Choroid plexus epithelial cell (primary cell): ENCODE data around the gene THSD7A.
"Not testable (repeated sequence)": the region's sequence is repeated elsewhere in the genome, so short reads cannot be mapped to it uniquely, and the experiment has no call there.

Experiments
- DNase-seq: peaks from one replicate; pipeline ENCODE4 v3.0.0-alpha.2; 2010; ENCODE audit warnings: low read depth
- H3K4me3 ChIP-seq: 2 replicates; pipeline ENCODE4 v1.5.1; 2011; ENCODE audit warnings: low read depth, mild to moderate bottlenecking, control low read depth, low read length, moderate library complexity
- CTCF ChIP-seq: conservative IDR thresholded peaks from 2 replicates; pipeline ENCODE4 v1.5.1; 2011; ENCODE audit warnings: low read depth, mild to moderate bottlenecking, control low read depth, inconsistent platforms, low read length, moderate library complexity

Gene THSD7A

GRCh38 chr7:11533229-11533820 lies 298.7 kb downstream of the THSD7A start:
- TF ChIP-seq CTCF = no peak
- no peak overlapping the region for H3K4me3 ChIP-seq
- DNase-seq = no peak

- DNase-seq = no peak
- TF ChIP-seq CTCF = no peak
- H3K4me3 ChIP-seq = no peak overlapping the region
Measured at GRCh38 chr7:11529382-11529781, 302.6 kb downstream of the THSD7A start.

- no peak overlapping the region for H3K4me3 ChIP-seq
- no peak for DNase-seq
- TF ChIP-seq CTCF = no peak
Measured at GRCh38 chr7:11527707-11528106, 304.3 kb downstream of the THSD7A start.

- no peak for TF ChIP-seq CTCF
Measured at GRCh38 chr7:11524476-11525397, 307.3 kb downstream of the THSD7A start.

GRCh38 chr7:11521964-11522499 lies 310.0 kb downstream of the THSD7A start:
- H3K4me3 ChIP-seq, DNase-seq: not testable (repeated sequence)

More at GRCh38 chr7:11524476-11525397, 307.3 kb downstream of the THSD7A start:
- no peak overlapping the region for H3K4me3 ChIP-seq
- peak; percentile 22 for DNase-seq

GRCh38 chr7:11517853-11518252 lies 314.1 kb downstream of the THSD7A start:
- no peak for DNase-seq
- TF ChIP-seq CTCF = no peak
- no peak overlapping the region for H3K4me3 ChIP-seq

GRCh38 chr7:11516328-11516727 lies 315.7 kb downstream of the THSD7A start:
- H3K4me3 ChIP-seq = no peak overlapping the region
- no peak for TF ChIP-seq CTCF
- no peak for DNase-seq
